ENCODE data around the gene PKN3. TPM values are rescaled to one million over a fixed set of nuclear protein-coding genes. Genes with fewer than 3 reads are reported as not detected.
"Not testable (repeated sequence)": the region's sequence is repeated elsewhere in the genome, so short reads cannot be mapped to it uniquely, and the experiment has no call there.

The PKN3 gene
- total RNA-seq (2012; rRNA removed) = 1.3 and 2.2 TPM in 2 replicates

DNA sequence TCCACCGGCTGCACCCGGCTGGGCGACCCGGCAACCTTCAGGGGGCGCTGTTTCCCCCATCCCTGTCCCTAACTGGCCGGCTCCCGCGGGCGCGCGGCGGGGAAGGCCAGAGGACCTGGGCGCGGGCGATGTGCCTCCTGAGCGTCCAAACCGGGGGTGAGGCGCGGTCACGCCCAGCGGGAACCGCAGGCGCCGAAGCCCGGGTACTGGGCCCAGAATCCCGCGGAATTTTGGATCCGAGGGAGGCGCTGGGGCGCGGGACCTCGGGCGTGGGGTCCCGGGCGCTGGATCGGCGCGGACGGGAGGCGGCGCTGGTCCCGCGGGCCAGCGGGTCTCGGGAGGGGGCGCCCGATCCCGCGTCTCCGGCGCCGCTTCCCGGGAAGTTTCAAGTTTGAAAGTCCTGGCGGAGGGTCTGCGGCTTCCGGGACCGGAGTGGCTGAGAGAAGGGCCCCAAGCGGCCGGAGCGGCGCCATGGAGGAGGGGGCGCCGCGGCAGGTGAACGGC is at the start of gene PKN3:
Gene PKN3, plus strand, starts transcription at position 59 of the 504 bp plus-strand sequence. Its CDS starts 413 bp downstream, at position 472.
- H3K27me3 ChIP-seq (ENCODE audit: control insufficient read depth, insufficient read depth, low read length) = no peaks in the 10 kb centered on the region
- H3K36me3 ChIP-seq (ENCODE audit: insufficient read depth, low read length) = no peaks in the 10 kb centered on the region
- peaks cover 13% of the 10 kb centered on the region for H3K4me1 ChIP-seq (ENCODE audit: control insufficient read depth, insufficient read depth, low read length)
- peak within 1 kb of the TSS; percentile 96 for H3K4me2 ChIP-seq (ENCODE audit: low read length)
- H3K4me3 ChIP-seq (ENCODE audit: low read length) = peak within 1 kb of the TSS; percentile 87
- H3K9ac ChIP-seq (ENCODE audit: low read depth, low read length) = peak within 1 kb of the TSS; percentile 88
- no peaks in the 10 kb centered on the region for H3K9me3 ChIP-seq (replicated peaks; ENCODE audit: low read length)

DNA sequence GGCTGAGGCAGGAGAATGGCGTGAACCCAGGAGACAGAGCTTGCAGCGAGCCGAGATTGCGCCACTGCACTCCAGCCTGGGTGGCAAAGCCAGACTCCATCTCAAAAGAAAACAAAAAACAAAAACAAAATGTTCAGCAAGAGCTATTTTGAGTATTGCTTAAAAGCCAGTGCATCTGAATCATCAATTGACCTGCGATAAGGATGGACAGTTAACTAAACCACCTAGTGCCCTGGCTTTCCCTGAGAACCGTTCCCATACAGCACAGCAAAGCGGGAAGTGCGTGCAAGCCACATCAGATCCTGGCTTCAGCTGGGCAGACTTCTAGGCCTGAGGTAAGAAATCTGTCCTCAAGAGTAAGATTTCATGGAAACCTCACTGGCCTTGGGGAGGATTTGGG is 48.4 kb upstream of the PKN3 start:
- no peaks in the 10 kb centered on the region for H3K27me3 ChIP-seq (ENCODE audit: control insufficient read depth, insufficient read depth, low read length)
- no peak overlapping the region for H3K9ac ChIP-seq (ENCODE audit: low read depth, low read length)
- H3K9me3 ChIP-seq (replicated peaks; ENCODE audit: low read length) = no peaks in the 10 kb centered on the region
- peaks cover 6% of the 10 kb centered on the region for H3K4me1 ChIP-seq (ENCODE audit: control insufficient read depth, insufficient read depth, low read length)
- H3K4me2 ChIP-seq (ENCODE audit: low read length) = no peak overlapping the region
- H3K4me3 ChIP-seq (ENCODE audit: low read length) = no peak overlapping the region
- H3K36me3 ChIP-seq (ENCODE audit: insufficient read depth, low read length) = no peaks in the 10 kb centered on the region

DNA sequence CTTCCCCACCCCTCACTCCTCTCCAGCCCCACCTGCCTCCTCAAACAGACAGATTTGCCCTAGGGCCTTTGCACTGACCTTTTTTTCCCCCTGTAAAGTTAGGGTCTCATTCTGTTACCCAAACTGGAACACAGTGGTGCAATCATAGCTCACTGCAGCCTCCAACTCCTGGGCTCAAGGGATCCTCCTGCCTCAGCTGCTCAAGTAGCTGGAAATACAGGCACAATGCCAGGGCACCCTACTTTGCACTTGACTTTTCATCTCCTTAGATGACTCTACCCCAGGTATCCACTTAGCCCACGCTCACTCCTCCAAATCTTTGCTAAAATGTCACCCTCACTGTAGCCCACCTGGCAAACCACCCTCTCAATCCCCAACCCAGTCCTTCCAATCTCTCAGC is 47.8 kb upstream of the PKN3 start:
- Histone ChIP-seq H3K36me3 (ENCODE audit: insufficient read depth, low read length) (no peaks in the 10 kb centered on the region), H3K4me2 (ENCODE audit: low read length) (no peak overlapping the region), H3K9me3 (replicated peaks; ENCODE audit: low read length) (no peaks in the 10 kb centered on the region), H3K27me3 (ENCODE audit: control insufficient read depth, insufficient read depth, low read length) (no peaks in the 10 kb centered on the region), H3K4me1 (ENCODE audit: control insufficient read depth, insufficient read depth, low read length) (peaks cover 6% of the 10 kb centered on the region), H3K9ac (ENCODE audit: low read depth, low read length) (no peak overlapping the region), H3K4me3 (ENCODE audit: low read length) (no peak overlapping the region)

DNA sequence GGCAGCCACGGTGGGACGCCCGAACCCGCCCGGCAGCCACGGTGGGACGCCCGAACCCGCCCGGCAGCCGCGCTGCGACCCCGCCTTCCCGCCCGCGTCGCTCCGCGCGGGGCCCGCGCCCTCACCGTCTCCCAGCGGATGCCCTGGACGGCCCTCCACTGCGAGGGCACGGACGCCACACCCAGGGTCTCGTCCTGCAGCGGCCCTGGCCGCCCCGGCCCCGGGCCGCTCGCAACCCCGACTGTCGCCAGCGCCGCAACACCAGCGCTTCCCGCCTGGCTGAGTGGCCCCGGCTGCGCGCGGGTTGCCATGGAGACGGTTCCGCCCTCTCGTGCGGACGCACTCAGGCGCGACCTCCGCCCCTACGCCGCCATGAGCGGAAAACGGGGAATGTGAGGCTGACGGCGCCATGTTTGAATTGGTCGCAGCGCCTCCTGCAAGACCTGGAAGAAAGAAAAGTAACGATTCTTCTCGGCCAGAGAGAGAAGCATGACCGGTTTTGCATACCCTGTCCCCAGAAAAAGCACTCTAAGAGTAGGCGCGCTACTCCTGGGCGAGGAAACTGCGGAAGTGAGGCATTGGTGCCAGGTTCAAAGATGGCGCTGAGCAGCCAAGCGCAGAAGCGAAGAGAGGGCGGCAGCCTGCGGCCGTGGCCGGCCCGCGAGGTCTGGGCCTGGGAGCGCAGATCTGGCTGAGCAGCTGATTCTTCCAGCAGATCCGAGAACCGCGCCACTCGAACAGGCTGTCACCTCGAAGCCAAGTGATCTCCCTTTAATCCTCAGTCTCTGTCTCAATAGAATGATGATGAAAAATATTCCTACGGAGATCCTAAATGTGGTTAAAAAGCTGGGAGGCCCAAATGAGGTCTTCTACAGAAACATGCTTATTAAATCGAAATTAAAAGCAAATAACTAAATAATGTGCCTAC is 45.6 kb upstream of the PKN3 start, which contains the start of gene DYNC2I2:
Gene DYNC2I2, minus strand, starts transcription at position 432 of the 928 bp plus-strand sequence. Its CDS starts 121 bp downstream, at position 311.
- Histone ChIP-seq H3K9ac (ENCODE audit: low read depth, low read length) (peak within 1 kb of the TSS; percentile 93), H3K4me2 (ENCODE audit: low read length) (peak within 1 kb of the TSS; percentile 94), H3K36me3 (ENCODE audit: insufficient read depth, low read length) (no peaks in the 10 kb centered on the region), H3K4me3 (ENCODE audit: low read length) (peak within 1 kb of the TSS; percentile 93), H3K4me1 (ENCODE audit: control insufficient read depth, insufficient read depth, low read length) (peaks cover 6% of the 10 kb centered on the region), H3K27me3 (ENCODE audit: control insufficient read depth, insufficient read depth, low read length) (no peaks in the 10 kb centered on the region), H3K9me3 (replicated peaks; ENCODE audit: low read length) (no peaks in the 10 kb centered on the region)

DNA sequence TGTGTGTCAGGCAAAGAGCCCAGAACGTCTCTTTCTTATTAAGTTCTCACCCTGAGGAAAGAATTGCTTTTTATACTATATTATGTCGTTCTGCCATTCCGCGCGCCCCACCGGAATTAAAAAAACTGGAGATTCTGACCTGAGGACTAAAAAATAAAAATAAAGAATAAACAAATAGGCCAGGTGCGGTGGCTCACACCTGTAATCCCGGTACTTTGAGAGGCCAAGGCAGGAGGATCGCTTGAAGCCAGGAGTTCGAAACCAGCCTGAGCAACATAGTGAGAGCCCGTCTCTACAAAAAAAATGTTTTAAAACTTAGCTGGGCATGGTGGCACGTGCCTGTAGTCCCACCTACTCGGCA is 45.0 kb upstream of the PKN3 start:
- Histone ChIP-seq H3K9ac (ENCODE audit: low read depth, low read length) (peak overlapping the region; percentile 93), H3K4me3 (ENCODE audit: low read length) (no peak overlapping the region), H3K36me3 (ENCODE audit: insufficient read depth, low read length) (no peaks in the 10 kb centered on the region), H3K4me2 (ENCODE audit: low read length) (peak overlapping the region; percentile 94), H3K27me3 (ENCODE audit: control insufficient read depth, insufficient read depth, low read length) (no peaks in the 10 kb centered on the region), H3K9me3 (replicated peaks; ENCODE audit: low read length) (no peaks in the 10 kb centered on the region), H3K4me1 (ENCODE audit: control insufficient read depth, insufficient read depth, low read length) (peaks cover 6% of the 10 kb centered on the region)

GRCh38 chr9:128657796-128658195 is 44.5 kb upstream of the PKN3 start:
- no peaks in the 10 kb centered on the region for H3K9me3 ChIP-seq (replicated peaks; ENCODE audit: low read length)
- no peaks in the 10 kb centered on the region for H3K27me3 ChIP-seq (ENCODE audit: control insufficient read depth, insufficient read depth, low read length)
- peaks cover 6% of the 10 kb centered on the region for H3K4me1 ChIP-seq (ENCODE audit: control insufficient read depth, insufficient read depth, low read length)
- H3K4me3 ChIP-seq (ENCODE audit: low read length) = no peak overlapping the region
- no peaks in the 10 kb centered on the region for H3K36me3 ChIP-seq (ENCODE audit: insufficient read depth, low read length)
- no peak overlapping the region for H3K4me2 ChIP-seq (ENCODE audit: low read length)
- H3K9ac ChIP-seq (ENCODE audit: low read depth, low read length) = no peak overlapping the region

GRCh38 chr9:128666481-128666941 is 35.8 kb upstream of the PKN3 start:
- H3K4me3 ChIP-seq (ENCODE audit: low read length); H3K36me3 ChIP-seq (ENCODE audit: insufficient read depth, low read length); H3K9ac ChIP-seq (ENCODE audit: low read depth, low read length); H3K4me2 ChIP-seq (ENCODE audit: low read length); H3K27me3 ChIP-seq (ENCODE audit: control insufficient read depth, insufficient read depth, low read length); H3K9me3 ChIP-seq (replicated peaks; ENCODE audit: low read length); H3K4me1 ChIP-seq (ENCODE audit: control insufficient read depth, insufficient read depth, low read length): not testable (repeated sequence)

- Histone ChIP-seq H3K4me2 (ENCODE audit: low read length) (no peak overlapping the region), H3K9me3 (replicated peaks; ENCODE audit: low read length) (no peaks in the 10 kb centered on the region), H3K9ac (ENCODE audit: low read depth, low read length) (no peak overlapping the region), H3K36me3 (ENCODE audit: insufficient read depth, low read length) (no peaks in the 10 kb centered on the region), H3K4me3 (ENCODE audit: low read length) (no peak overlapping the region), H3K4me1 (ENCODE audit: control insufficient read depth, insufficient read depth, low read length) (peaks cover 3% of the 10 kb centered on the region), H3K27me3 (ENCODE audit: control insufficient read depth, insufficient read depth, low read length) (no peaks in the 10 kb centered on the region)
Observed at GRCh38 chr9:128669786-128670185, 32.5 kb upstream of the PKN3 start.

- Histone ChIP-seq H3K4me3 (ENCODE audit: low read length) (no peak overlapping the region), H3K27me3 (ENCODE audit: control insufficient read depth, insufficient read depth, low read length) (peaks cover 4% of the 10 kb centered on the region), H3K9ac (ENCODE audit: low read depth, low read length) (no peak overlapping the region), H3K4me1 (ENCODE audit: control insufficient read depth, insufficient read depth, low read length) (peaks cover 4% of the 10 kb centered on the region), H3K4me2 (ENCODE audit: low read length) (no peak overlapping the region), H3K9me3 (replicated peaks; ENCODE audit: low read length) (no peaks in the 10 kb centered on the region), H3K36me3 (ENCODE audit: insufficient read depth, low read length) (no peaks in the 10 kb centered on the region)
Observed at GRCh38 chr9:128675382-128675781, 26.9 kb upstream of the PKN3 start.

DNA sequence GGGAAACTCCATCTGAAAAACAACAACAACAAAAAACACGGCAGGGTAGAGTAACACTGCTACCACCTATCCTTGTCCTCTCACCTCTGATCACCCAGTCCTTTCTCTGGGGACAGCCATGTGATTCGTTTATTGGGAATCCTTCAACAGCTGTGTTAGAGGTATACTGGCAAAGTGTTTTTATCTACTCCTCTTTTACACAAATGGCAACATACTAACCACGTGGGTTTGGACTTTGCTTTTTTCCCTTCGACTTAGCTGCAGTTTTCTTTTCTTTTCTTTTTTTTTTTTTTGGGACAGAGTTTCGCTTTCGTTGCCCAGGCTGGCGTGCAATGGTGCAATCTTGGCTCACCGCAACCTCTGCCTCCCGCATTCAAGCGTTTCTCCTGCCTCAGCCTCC is 24.5 kb upstream of the PKN3 start:
- no peaks in the 10 kb centered on the region for H3K9me3 ChIP-seq (replicated peaks; ENCODE audit: low read length)
- H3K27me3 ChIP-seq (ENCODE audit: control insufficient read depth, insufficient read depth, low read length) = peaks cover 4% of the 10 kb centered on the region
- H3K4me1 ChIP-seq (ENCODE audit: control insufficient read depth, insufficient read depth, low read length) = peaks cover 4% of the 10 kb centered on the region
- no peak overlapping the region for H3K9ac ChIP-seq (ENCODE audit: low read depth, low read length)
- no peaks in the 10 kb centered on the region for H3K36me3 ChIP-seq (ENCODE audit: insufficient read depth, low read length)
- peak overlapping the region; percentile 58 for H3K4me2 ChIP-seq (ENCODE audit: low read length)
- no peak overlapping the region for H3K4me3 ChIP-seq (ENCODE audit: low read length)

- peak overlapping the region; percentile 11 for H3K4me2 ChIP-seq (ENCODE audit: low read length)
- H3K9me3 ChIP-seq (replicated peaks; ENCODE audit: low read length) = no peaks in the 10 kb centered on the region
Observed at GRCh38 chr9:128683340-128684064, 18.8 kb upstream of the PKN3 start.

More at GRCh38 chr9:128683340-128684064, 18.8 kb upstream of the PKN3 start:
- Histone ChIP-seq H3K36me3 (ENCODE audit: insufficient read depth, low read length) (no peaks in the 10 kb centered on the region), H3K4me1 (ENCODE audit: control insufficient read depth, insufficient read depth, low read length) (peaks cover 13% of the 10 kb centered on the region), H3K4me3 (ENCODE audit: low read length) (no peak overlapping the region), H3K9ac (ENCODE audit: low read depth, low read length) (no peak overlapping the region), H3K27me3 (ENCODE audit: control insufficient read depth, insufficient read depth, low read length) (no peaks in the 10 kb centered on the region)

Data from skeletal muscle satellite cell (primary cell).